Activated T-helper 9 cell treated with anti-CD3 and anti-CD28 coated beads, Interleukin-2, amount 50 U/mL, for 16 hours (primary cell): Measurements from ENCODE around the gene LRCH2.

Experiments
- DNase-seq: peaks from one replicate; pipeline ENCODE4 v3.0.0-alpha.2; 2020; ENCODE audit warnings: low read depth

Gene LRCH2

DNA sequence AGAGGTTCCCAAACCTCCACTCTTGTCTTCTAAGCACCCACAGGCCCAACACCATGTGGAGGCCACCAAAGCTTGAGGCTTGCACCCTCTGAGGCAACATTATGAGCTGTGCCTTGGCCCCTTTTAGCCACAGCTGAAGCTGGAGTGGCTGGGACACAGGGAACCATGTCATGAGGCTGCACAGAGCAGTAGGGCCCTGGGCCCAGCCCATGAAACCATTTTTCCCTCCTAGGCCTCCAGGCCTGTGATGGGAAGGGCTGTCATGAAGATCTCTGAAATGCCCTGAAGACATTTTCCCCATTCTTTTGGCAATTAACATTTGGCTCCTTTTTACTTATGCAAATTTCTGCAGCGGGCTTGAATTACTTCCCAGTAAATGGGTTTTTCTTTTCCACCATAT, 29.9 kb downstream of the LRCH2 start:
- no peak for DNase-seq

DNA sequence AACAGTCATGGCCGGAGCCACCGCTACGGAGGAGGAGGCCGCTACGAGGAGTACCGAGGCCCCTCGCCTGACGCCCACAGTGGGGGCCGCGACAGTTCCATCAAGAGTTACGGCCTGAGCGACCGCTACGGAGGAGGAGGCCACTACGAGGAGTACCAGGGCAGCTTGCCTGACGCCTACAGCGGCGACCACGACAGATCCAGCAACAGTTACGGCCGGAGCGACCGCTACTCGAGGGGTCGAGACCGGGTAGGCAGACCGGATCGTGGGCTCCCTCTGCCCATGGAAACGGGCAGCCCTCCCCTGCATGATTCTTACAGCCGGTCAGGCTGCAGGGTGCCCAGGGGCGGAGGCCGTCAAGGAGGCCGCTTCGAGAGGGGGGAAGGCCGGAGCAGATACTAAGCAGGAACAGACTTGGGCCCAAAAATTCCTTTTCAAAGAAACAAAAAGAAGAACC, 41.6 kb downstream of the LRCH2 start:
- no peak for DNase-seq

DNA sequence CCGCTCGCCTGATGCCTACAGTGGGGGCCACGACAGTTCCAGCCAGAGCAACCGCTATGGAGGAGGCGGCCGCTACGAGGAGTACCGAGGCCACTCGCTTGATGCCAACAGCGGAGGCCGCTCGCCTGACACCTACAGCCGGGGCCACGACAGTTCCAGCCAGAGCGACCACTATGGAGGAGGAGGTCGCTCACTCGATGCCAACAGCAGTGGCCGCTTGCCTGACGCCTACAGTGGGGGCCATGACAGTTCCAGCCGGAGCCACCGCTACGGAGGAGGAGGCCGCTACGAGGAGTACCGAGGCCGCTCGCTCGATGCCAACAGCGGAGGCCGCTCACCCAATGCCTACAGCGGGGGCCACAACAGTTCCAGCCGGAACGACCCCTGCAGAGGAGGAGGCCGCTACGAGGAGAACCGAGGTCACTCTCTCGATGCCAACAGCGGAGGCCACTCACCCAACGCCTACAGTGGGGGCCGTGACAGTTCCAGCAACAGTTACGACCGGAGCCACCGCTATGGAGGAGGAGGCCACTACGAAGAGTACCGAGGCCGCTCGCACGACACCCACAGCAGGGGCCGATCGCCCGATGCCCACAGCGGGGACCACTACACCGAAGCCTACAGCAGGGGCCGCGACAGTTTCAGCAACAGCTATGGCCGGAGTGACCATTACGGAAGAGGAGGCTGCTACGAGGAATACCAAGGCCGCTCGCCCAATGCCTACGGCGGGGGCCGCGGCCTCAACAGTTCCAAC, 42.2 kb downstream of the LRCH2 start:
- DNase-seq: no peak

DNA sequence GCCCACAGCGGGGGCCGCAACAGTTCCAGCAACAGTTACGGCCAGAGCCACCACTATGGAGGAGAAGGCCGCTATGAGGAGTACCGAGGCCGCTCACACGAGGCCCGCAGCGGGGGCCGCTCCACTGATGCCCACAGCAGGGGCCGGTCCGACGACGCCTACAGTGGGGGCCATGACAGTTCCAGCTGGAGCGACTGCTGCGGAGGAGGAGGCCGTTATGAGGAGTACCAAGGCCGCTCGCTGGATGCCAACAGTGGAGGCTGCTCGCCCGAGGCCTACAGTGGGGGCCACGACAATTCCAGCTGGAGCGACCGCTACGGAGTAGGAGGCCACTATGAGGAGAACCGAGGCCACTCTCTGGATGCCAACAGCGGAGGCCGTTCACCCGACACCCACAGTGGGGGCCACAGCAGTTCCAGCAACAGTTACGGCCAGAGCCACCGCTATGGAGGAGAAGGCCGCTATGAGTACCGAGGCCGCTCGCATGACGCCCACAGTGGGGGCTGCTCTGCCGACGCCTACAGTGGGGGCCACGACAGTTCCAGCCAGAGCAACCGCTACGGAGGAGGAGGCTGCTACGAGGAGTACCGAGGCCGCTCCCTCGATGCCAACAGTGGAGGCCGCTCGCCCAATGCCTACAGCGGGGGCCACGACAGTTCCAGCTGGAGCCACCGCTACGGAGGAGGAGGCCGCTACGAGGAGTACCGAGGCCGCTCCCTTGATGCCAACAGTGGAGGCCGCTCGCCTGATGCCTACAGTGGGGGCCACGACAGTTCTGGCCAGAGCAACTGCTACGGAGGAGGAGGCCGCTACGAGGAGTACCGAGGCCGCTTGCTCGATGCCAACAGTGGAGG, 43.0 kb downstream of the LRCH2 start:
- DNase-seq: no peak

DNA sequence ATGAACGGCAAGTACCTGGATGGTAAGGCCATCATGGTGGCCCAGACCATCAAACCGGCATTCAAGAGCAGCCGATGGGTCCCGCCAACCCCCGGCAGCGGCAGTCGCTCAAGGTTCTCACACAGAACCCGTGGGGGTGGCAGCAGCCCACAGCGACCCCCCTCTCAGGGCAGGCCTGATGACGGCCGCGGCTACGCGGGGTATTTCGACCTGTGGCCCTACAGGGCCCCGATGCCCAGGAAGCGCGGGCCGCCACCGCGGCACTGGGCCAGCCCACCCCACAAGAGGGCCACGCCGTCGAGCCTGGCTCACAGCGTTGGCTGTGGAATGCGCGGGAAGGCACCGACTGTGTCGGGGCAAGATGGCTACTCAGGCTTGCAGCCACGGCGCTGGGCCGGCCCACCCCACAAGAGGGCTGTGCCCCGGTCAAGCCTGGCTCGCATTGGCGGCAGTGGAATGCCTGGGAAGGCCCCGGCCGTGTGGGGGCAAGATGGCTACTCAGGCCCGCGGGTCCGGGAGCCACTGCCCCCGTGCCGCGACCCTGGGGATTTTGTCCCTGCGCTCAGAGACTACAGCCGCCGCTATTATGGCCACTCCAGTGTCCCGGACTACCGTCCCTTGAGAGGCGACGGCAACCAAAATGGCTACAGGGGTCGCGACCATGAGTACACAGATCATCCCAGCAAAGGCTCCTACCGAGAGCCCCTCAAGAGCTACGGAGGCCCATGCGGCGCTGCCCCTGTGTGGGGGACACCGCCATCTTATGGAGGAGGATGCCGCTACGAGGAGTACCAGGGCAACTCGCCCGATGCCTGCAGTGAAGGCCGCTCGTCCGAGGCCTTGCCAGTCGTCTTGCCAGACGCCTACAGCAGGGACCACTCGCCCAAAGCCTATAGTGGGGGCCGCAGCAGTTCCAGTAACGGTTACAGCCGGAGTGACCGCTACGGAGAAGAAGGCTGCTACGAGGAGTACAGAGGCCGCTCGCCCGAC, 44.0 kb downstream of the LRCH2 start:
- no peak for DNase-seq

DNA sequence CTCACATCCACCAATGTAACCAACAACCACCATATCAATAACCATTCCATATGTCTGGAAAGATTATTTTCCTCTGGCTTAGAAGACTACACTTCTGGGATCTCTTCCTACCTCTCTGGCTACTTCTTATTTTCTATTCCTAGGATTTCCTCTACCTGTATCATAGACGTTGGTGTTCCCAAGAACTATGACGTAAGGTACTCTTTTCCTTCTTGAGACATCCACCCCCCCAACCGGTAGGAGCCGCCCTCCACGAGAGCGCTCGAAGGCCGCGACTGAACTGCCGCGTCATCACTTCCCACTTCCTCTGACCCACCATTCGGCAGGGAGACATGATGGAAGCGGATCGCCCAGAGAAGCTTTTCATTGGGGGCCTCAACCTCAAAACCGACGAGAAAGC, 44.8 kb downstream of the LRCH2 start, which contains the start of gene RBMXL3:
Gene RBMXL3 (plus strand): TSS at position 301 of the 400 bp plus-strand sequence. CDS start 32 bp downstream, at position 333.
- no peak for DNase-seq

DNA sequence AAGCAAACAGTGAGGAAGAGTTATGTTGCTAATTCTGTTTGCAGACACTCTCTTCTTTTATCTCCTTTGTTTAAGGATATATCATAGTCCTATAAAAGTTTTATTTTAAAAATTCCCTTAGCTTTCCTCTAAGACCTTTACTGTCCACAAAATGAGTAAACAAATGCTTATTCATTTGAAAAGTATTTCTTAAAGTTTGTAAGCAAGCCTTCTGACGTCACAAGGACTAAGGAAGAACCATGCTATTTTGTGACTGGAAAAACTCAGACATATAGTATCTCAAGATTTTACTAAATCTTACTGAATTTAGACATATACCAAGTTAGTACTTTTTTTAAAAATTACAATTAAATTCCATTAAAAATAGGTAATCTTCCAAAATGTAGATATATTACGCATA, 49.9 kb downstream of the LRCH2 start:
- DNase-seq: no peak

DNA sequence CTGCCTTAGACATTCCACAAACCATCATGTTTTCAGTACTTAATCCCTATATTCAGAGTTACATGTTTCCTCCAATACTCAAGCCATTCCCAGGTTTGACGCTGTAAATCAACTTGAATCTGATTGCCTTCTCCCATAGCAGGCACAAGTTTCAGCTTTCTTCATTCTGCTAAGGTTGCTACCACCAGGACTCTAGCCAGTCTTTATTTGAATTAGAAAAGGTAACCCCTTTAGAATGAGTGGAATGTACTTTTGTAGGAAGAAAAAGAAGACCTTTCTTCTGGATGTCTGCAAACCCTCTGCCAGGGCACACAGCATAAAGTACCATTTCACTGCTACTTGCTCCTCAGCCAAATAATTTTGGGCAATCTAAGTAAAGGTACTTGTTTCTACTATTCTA, 55.4 kb downstream of the LRCH2 start:
- DNase-seq: no peak

DNA sequence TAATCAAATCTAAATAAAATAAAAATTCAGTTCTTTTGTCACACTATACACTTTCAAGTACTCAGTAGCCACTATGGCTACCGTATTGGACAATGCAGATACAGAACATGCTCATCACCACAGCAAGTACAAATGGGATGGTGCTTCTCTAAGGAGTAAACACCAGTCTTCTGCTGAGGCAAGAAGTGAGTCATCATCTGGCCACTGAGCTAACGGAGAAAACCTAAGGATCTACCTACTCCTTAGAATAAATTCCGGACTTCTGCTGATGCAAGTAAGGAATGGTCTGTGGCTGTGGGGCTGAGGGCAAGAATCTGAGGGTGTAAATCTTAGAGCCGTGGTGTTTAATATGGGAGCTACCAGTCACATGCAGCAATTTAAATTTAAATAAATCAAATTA, 56.0 kb downstream of the LRCH2 start:
- DNase-seq: no peak

DNA sequence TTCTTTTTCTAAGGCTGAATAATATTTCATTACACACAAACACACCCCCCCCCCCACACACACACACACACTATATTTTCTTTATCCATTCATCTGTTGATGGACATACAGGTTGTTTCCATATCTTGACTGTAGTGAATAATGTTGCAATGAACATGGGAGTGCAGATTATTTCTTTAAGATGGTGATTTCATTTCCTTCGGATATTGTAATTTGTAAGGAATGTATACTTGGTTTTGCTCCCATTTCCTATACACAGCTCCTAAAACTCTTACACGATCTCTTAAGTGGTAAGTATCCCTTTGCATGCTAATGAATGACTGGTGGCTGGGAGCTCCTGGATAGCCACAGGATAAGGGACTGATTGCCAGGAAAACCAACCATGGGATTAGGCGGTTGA, 59.3 kb downstream of the LRCH2 start:
- DNase-seq: no peak

DNA sequence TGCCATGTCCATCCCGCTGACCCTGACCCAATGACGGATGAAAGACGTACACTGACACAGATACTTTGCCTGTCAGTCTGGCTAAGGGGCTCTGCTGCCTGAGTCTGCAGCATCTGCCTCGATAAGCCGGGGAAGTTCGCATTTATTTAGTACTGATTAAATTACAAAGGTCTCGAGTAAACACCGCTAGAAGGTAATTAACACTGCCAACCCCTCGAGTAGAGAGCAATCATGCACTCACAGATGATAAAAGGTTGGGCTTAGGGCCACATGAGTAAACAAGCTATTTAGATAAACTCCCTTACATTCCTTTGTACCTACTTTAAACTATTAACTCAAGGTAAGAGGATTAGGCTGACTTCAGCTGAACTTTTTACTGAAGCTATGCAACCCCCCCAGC, 60.7 kb downstream of the LRCH2 start:
- no peak for DNase-seq

DNA sequence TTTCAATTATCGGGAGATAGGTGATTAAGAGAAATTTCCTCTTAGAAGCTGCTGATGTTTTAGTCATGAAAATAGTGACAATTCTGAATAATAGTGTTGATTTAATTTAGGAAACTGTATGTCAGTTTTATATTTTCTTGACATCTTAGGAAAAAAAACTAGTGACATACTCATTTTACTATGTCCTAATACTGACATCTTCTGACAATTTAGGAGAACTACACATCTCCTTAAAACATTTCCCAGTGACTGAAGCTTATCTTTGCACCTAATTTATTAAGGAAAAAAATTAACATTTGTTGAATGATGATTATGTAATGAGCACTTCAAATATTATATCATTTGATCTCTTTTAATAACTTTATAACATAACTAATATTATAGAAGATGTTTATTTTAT, 86.7 kb downstream of the LRCH2 start:
- DNase-seq: no peak

DNA sequence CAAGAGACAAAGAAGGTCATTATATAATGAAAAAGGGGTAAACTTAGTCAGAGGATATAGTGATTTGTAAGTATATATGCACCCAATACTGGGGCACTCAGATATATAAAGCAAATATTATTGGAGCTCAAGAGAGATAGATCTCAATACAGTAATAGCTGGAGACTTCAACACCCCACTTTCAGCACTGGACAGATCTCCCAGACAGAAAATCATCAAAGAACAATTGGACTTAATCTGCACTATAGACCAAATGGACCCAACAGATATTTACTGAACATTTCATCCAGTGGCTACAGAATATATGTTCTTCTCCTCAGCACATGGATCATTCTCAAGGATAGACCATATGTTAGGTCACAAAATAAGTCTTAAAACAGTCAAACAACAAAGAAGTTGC, 91.8 kb downstream of the LRCH2 start:
- DNase-seq: no peak

DNA sequence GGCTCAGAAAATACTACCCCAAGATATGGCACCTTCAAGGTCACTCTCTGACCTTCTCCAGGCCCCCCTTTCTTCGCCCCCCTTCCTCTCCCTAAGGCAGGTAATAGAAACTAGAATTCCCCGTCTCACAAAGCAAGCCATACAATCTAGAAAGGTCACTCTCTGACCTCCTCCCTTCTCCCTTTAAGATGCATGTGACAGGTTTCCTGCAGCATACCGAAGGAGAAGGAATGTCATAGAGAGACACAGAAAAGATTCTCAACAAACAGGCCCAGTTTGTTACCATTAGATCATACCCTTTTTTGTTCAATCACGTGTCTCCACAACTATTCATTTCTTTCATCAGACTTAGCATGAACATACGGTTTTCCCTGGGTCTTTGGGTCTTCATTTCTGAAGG, 95.9 kb downstream of the LRCH2 start:
- no peak for DNase-seq

DNA sequence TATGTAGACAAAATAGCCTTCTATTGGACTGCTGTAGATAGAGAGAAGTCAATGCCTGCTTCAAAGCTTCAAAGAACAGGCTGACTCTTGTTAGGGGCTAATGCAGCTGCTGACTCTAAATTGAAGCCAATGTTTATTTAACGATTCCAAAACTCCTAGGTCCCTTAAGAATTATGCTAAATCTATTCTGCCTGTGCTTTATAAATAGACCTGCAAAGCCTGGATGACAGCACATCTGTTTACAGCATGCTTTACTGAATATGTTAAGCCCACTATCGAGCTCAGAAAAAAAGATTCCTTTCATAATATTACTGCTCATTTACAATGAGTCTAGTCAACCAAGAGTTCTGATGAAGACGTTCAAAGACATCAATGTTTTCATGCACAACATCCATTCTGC, 99.5 kb downstream of the LRCH2 start:
- no peak for DNase-seq

DNA sequence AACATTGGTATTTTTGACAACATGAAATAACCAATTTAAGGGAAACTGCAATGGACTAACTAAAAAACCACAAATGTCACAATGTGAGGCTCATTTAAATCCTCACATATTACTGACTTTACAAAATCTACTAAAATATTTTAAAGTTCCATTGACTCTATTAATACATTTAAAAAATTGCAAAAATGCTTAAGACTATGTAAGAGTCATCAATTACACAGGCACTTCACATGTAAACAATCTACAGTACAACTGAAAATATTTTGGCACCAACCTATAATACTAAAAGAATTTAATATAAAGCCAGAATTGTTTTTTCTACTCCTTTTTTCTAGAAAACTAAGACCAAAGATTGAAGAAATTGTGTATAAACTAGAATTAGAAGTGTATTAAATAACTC, 121.5 kb downstream of the LRCH2 start:
- DNase-seq: no peak

DNA sequence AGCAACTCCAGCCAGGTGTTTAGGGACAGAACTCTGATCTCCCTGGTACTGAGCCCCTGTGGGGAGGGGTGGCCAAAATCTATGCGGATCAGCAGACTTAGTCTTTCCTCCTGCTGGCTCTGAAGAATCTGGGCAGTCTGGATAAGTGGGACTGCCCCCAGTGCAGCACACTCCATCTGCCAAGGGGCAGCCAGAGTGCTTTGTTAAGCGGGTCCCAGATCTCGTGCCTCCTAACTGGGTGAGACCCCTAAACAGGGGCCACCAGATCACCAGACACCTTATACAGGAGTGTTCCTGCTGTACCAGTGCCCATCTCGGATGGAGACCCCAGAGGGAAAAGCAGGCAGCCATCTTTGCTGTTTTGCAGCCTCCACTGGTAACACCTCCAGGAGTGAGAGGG, 135.0 kb downstream of the LRCH2 start:
- no peak for DNase-seq

DNA sequence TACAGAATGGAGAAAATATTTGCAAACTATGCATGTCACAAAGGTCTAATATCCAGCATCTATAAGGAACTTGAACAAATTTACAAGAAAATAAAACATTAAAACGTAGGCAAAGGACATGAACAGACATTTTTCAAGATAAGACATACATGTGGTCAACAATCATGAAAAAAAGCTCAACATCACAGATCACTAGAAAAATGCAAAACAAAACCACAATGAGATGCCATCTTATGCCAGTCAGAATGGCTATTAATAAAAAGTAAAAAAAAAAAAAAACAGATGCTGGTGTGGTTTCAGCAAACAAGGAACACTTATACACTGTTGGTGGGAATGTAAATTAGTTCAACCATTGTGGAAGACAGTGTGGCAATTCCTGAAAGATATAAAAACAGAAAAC, 140.7 kb downstream of the LRCH2 start:
- DNase-seq: no peak

DNA sequence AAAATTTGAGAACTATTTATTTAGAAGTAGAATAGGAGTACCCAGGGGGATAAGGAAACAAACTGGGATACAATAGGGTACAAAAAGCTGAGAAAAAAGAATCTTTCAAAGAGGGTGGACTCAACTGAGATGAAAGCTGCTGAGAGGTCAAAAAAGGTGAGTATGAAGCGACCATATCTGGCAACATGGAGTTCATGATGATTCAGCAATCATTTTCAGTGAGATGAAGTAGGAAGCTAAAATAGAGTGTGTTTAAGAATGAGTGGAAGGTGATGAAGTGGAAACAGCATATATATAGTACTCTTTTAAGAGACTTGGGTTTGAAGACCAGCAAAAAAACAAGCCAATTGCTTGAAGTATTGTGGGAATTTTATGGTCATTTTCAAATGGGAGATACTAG, 144.5 kb downstream of the LRCH2 start:
- DNase-seq: no peak

DNA sequence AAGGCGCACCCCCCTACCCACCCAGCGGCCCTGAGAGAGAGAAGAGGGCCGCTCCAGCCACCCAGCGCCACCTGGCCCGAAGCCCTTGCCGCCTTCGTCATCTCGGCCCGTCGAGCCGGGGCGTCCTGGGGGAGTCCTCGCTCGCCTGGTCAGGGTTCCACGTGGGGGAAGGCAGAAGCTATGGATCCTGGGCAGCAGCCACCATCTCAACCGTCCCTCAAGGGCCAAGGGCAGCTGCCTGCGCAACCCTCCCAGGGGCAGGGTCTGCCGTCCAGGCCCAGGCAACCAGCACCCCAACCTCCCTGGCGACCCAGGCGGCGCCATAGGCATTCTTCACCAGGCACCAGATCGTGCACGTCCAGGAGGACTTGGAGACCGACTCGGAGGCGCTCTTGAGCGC, 165.0 kb downstream of the LRCH2 start:
- DNase-seq: no peak

DNA sequence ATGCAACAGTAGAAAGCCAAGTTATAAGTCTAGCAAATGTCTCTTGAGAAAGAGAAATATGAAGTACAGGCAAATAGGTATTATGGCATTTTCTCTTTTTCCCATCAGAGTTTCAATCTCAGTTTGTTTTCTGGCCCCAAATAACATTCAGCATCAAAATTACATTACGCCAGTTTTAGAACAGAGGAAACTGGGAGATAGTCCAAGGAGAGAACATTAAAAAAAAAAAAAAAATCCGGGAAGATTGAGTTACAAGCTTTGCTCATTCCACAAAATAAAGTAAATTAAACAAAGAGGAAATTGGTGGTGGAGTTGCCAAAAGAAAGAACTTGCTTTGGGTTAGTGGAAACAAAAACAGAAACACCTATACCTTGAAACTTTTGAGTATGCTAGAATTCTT, 166.1 kb downstream of the LRCH2 start:
- DNase-seq: no peak

DNA sequence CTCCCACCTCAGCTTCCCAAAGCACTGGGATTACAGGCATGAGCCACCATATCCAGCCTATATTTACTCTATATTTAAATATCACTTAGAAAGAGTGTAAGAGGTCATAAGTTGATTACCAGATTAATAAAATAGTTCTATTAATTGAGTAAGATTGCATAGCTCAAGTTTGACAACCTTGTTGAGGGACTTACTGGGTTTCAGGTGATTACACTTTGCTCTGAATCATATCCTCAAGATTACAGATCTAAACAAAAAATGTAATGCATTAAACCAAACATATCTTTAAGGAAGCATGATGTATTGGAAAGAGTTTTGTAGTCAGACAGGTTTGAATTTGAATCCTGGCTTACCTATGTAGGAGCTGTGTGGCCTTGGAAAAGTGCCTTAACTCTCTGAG, 168.6 kb downstream of the LRCH2 start:
- DNase-seq: no peak
